Mammary epithelial cell (primary cell): ENCODE measurements around the gene COL18A1.

ENCODE experiments used
- CTCF ChIP-seq, 2 donors: IDR thresholded peaks in 1 of 2; conservative IDR thresholded peaks in 1 of 2; 2 replicates each; pipeline ENCODE4 v1.5.1; 2011 to 2012; ENCODE audit warnings: inconsistent platforms in 2 of 2, low read length in 2 of 2, mild to moderate bottlenecking in 2 of 2, control low read depth in 1 of 2, low read depth in 1 of 2; ENCODE audit not compliant: insufficient read depth in 1 of 2; ENCODE audit errors: extremely low read depth in 1 of 2
- EZH2 ChIP-seq: IDR thresholded peaks from 2 replicates; pipeline ENCODE4 v1.6.1; 2012; ENCODE audit warnings: low read length, inconsistent platforms, borderline replicate concordance

GRCh38 chr21:45519182-45519581 is 114.2 kb downstream of the COL18A1 start:
- TF ChIP-seq EZH2 (no peak), CTCF (conservative IDR thresholded peaks at IDR 0.05 in 1 of 2, IDR thresholded peaks at IDR 0.05 in 1 of 2; ENCODE audit: extremely low read depth in 1 of 2, insufficient read depth in 1 of 2, low read depth in 1 of 2, low read length in 2 of 2) (no peak)
